Lower leg skin (tissue), 3 donors: ENCODE data around the gene COBL.

Experiments used
- CTCF ChIP-seq, 3 donors: fragments of 450-650 bp; IDR thresholded peaks; one replicate each; pipeline ENCODE4 v1.5.1; 2016; ENCODE audit warnings: antibody characterized with exemption in 3 of 3, mild to moderate bottlenecking in 3 of 3, moderate library complexity in 2 of 3
- POLR2A ChIP-seq, 2 donors: fragments of 450-650 bp; IDR thresholded peaks; one replicate each; pipeline ENCODE4 v1.6.1; 2016 to 2017; ENCODE audit warnings: antibody characterized with exemption in 2 of 2, mild to moderate bottlenecking in 1 of 2, moderate library complexity in 1 of 2

- TF ChIP-seq CTCF (IDR thresholded peaks at IDR 0.05) (no peak), POLR2A (IDR thresholded peaks at IDR 0.05) (no peak)
Measured at GRCh38 chr7:51253157-51253556, 63.5 kb downstream of the COBL start.
